Measurements from ENCODE around the gene SDHA. TPM values are rescaled to one million over a fixed set of nuclear protein-coding genes. Genes with fewer than 3 reads are reported as not detected.

The SDHA gene
- 100 to 1,000 TPM; 130 to 150 (median 148) TPM for polyA plus RNA-seq (ENCODE audit: insufficient read length in 3 of 3)
- long read RNA-seq, donor 1, transcript SDHA-201 (15 exons, 2,390 nt) = major isoform, 19 of 53 reads
- long read RNA-seq, donor 1, partial matches to known transcripts = 31 of 53 reads
- long read RNA-seq, donor 1, other reads (novel, unspliced or antisense) = 0 of 53 reads
- long read RNA-seq, donor 2, transcript SDHA-201 (15 exons, 2,390 nt) = major isoform, 16 of 58 reads
- long read RNA-seq, donor 2, partial matches to known transcripts = 38 of 58 reads
- long read RNA-seq, donor 2, other reads (novel, unspliced or antisense) = 0 of 58 reads
- long read RNA-seq, donor 3, transcript SDHA-201 (15 exons, 2,390 nt) = major isoform, 32 of 111 reads
- long read RNA-seq, donor 3, transcript SDHA-214 (6 exons, 3,001 nt) = minor isoform, 5 of 111 reads
- long read RNA-seq, donor 3, partial matches to known transcripts = 70 of 111 reads
- long read RNA-seq, donor 3, other reads (novel, unspliced or antisense) = 0 of 111 reads
- long read RNA-seq, donor 4, transcript SDHA-201 (15 exons, 2,390 nt) = major isoform, 19 of 54 reads
- long read RNA-seq, donor 4, partial matches to known transcripts = 31 of 54 reads
- long read RNA-seq, donor 4, other reads (novel, unspliced or antisense) = 0 of 54 reads
- long read RNA-seq, donor 5 = 0 reads
- long read RNA-seq, donor 6, transcript SDHA-214 (6 exons, 3,001 nt) = minor isoform, 5 of 64 reads
- long read RNA-seq, donor 6, transcript SDHA-201 (15 exons, 2,390 nt) = major isoform, 14 of 64 reads
- long read RNA-seq, donor 6, partial matches to known transcripts = 42 of 64 reads
- long read RNA-seq, donor 6, other reads (novel, unspliced or antisense) = 0 of 64 reads
- long read RNA-seq, donor 7, transcript SDHA-201 (15 exons, 2,390 nt) = major isoform, 22 of 91 reads
- long read RNA-seq, donor 7, partial matches to known transcripts = 67 of 91 reads
- long read RNA-seq, donor 7, other reads (novel, unspliced or antisense) = 0 of 91 reads
- long read RNA-seq, donor 8 = 0 reads
- long read RNA-seq, donor 9, transcript SDHA-201 (15 exons, 2,390 nt) = major isoform, 26 of 75 reads
- long read RNA-seq, donor 9, partial matches to known transcripts = 48 of 75 reads
- long read RNA-seq, donor 9, other reads (novel, unspliced or antisense) = 0 of 75 reads
- long read RNA-seq, donor 10, transcript SDHA-201 (15 exons, 2,390 nt) = major isoform, 29 of 90 reads
- long read RNA-seq, donor 10, partial matches to known transcripts = 56 of 90 reads
- long read RNA-seq, donor 10, other reads (novel, unspliced or antisense) = 0 of 90 reads
- long read RNA-seq, donor 11, transcript SDHA-201 (15 exons, 2,390 nt) = major isoform, 21 of 63 reads
- long read RNA-seq, donor 11, partial matches to known transcripts = 37 of 63 reads
- long read RNA-seq, donor 11, other reads (novel, unspliced or antisense) = 0 of 63 reads
- long read RNA-seq, donor 12, transcript SDHA-201 (15 exons, 2,390 nt) = major isoform, 14 of 42 reads
- long read RNA-seq, donor 12, partial matches to known transcripts = 23 of 42 reads
- long read RNA-seq, donor 12, other reads (novel, unspliced or antisense) = 0 of 42 reads
- long read RNA-seq, donor 13 = 0 reads
- long read RNA-seq, donor 14, transcript SDHA-201 (15 exons, 2,390 nt) = major isoform, 22 of 48 reads
- long read RNA-seq, donor 14, partial matches to known transcripts = 21 of 48 reads
- long read RNA-seq, donor 14, other reads (novel, unspliced or antisense) = 0 of 48 reads
- long read RNA-seq, donor 15, transcript SDHA-201 (15 exons, 2,390 nt) = major isoform, 16 of 41 reads
- long read RNA-seq, donor 15, partial matches to known transcripts = 25 of 41 reads
- long read RNA-seq, donor 15, other reads (novel, unspliced or antisense) = 0 of 41 reads
- long read RNA-seq, donor 16, transcript SDHA-201 (15 exons, 2,390 nt) = major isoform, 51 of 150 reads
- long read RNA-seq, donor 16, partial matches to known transcripts = 84 of 150 reads
- long read RNA-seq, donor 16, other reads (novel, unspliced or antisense) = 6 of 150 reads

- DNase-seq (ENCODE audit: extremely low read depth in 1 of 11, low read depth in 9 of 11, low spot score in 4 of 11) = peak; percentile 81 to 96 (median 93)
Measured at GRCh38 chr5:217494-218456, at the start of gene SDHA, which contains the start of gene CCDC127. Gene SDHA, plus strand, starts transcription at chr5:218320. Its CDS starts 36 bp downstream, at chr5:218356. Gene CCDC127, minus strand, starts transcription at chr5:218153. Its CDS starts 1,304 bp downstream, at chr5:216849.

GRCh38 chr5:169071-169727, 48.9 kb upstream of the SDHA start:
- DNase-seq (ENCODE audit: extremely low read depth in 1 of 11, low read depth in 9 of 11, low spot score in 4 of 11) = no peak

GRCh38 chr5:169728-170094, 48.4 kb upstream of the SDHA start:
- no peak for DNase-seq (ENCODE audit: extremely low read depth in 1 of 11, low read depth in 9 of 11, low spot score in 4 of 11)

- DNase-seq (ENCODE audit: extremely low read depth in 1 of 11, low read depth in 9 of 11, low spot score in 4 of 11) = no peak
Measured at GRCh38 chr5:170971-171800, 46.9 kb upstream of the SDHA start.

GRCh38 chr5:171801-172331, 46.3 kb upstream of the SDHA start:
- no peak for DNase-seq (ENCODE audit: extremely low read depth in 1 of 11, low read depth in 9 of 11, low spot score in 4 of 11)

GRCh38 chr5:172421-172820, 45.7 kb upstream of the SDHA start:
- no peak for DNase-seq (ENCODE audit: extremely low read depth in 1 of 11, low read depth in 9 of 11, low spot score in 4 of 11)

GRCh38 chr5:172841-173251, 45.3 kb upstream of the SDHA start:
- DNase-seq (ENCODE audit: extremely low read depth in 1 of 11, low read depth in 9 of 11, low spot score in 4 of 11) = no peak

GRCh38 chr5:173392-174290, 44.5 kb upstream of the SDHA start:
- no peak for DNase-seq (ENCODE audit: extremely low read depth in 1 of 11, low read depth in 9 of 11, low spot score in 4 of 11)

GRCh38 chr5:174291-174600, 43.9 kb upstream of the SDHA start:
- DNase-seq (ENCODE audit: extremely low read depth in 1 of 11, low read depth in 9 of 11, low spot score in 4 of 11) = no peak

GRCh38 chr5:174876-175465, 43.1 kb upstream of the SDHA start:
- DNase-seq (ENCODE audit: extremely low read depth in 1 of 11, low read depth in 9 of 11, low spot score in 4 of 11) = no peak

- no peak for DNase-seq (ENCODE audit: extremely low read depth in 1 of 11, low read depth in 9 of 11, low spot score in 4 of 11)
Measured at GRCh38 chr5:176296-176823, 41.8 kb upstream of the SDHA start.

- no peak for DNase-seq (ENCODE audit: extremely low read depth in 1 of 11, low read depth in 9 of 11, low spot score in 4 of 11)
Measured at GRCh38 chr5:178110-178509, 40.0 kb upstream of the SDHA start.

- DNase-seq (ENCODE audit: extremely low read depth in 1 of 11, low read depth in 9 of 11, low spot score in 4 of 11) = no peak
Measured at GRCh38 chr5:179401-179800, 38.7 kb upstream of the SDHA start.
